Epidermal melanocyte (primary cell): ENCODE results near the gene CBLL2.
"Not testable (repeated sequence)": the region's sequence is repeated elsewhere in the genome, so short reads cannot be mapped to it uniquely, and the experiment has no call there.

Experiments used
- DNase-seq: peaks from one replicate; pipeline ENCODE4 v3.0.0; 2011; ENCODE audit warnings: low spot score; ENCODE audit not compliant: insufficient read length

CBLL2 gene

GRCh38 chrX:22272613-22273012 is at the start of gene CBLL2:
Gene CBLL2 (plus strand): TSS chrX:22272913. CDS start chrX:22272992, 79 bp downstream.
- no peak for DNase-seq

DNA sequence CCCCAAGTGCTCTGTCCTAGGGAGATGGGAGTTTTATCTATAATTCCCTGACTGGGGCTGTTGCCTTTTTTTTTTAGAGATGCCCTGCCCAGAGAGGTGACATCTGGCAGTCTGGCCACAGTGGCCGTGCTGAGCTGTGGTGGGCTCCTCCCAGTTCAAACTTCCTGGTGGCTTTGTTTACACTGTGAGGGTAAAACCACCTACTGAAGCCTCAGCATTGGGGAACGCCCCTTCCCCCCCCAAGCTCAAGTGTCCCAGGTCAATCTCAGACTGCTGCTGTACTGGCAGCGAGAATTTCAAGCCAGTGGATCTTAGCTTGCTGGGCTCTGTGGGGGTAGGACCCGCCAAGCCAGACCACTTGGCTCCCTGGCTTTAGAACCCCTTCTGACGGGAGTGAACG is 38.3 kb upstream of the CBLL2 start:
- DNase-seq, result no peak

- DNase-seq, result no peak
These were observed 35.2 kb upstream of the CBLL2 start for GRCh38 chrX:22237479-22237878.

DNA sequence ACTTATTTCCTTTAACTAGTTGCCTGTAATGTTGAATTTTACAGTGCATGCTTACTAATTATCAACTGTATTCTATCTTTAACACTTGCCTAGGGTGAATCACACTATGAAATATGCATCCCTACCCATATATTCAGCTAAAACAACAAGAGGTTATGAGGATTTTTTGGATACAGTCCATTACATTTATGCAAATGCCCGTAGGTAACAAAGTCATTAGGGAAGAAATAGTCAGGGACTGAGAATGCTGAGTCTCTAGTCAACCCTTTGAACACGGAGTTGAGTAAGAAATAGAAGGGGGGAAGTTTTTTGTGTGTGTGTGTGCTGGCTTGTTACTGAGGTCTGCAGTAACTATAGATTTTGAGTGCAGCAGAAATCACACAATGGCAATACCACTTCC is 26.1 kb upstream of the CBLL2 start:
- no peak for DNase-seq

DNA sequence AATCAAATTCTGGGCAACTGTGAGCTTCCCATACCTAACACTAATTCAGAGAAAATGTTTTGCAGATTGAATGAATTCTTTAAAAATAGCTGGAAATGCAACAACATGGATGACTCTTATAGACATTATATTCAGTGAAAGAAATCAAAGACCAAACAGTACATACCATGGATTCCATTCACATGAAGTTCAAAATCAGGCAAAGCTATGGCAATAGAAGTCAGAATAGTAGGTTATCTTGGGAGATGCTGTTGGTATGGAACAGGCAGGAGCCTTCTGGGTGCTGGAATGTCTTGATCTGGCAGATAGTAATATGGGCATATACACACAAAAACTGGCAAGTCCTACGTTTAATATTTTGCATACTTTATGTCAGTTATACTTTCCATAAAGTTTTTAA is 25.5 kb upstream of the CBLL2 start:
- DNase-seq, result no peak

- DNase-seq, result no peak
These were observed 24.3 kb upstream of the CBLL2 start for GRCh38 chrX:22248401-22248800.

DNA sequence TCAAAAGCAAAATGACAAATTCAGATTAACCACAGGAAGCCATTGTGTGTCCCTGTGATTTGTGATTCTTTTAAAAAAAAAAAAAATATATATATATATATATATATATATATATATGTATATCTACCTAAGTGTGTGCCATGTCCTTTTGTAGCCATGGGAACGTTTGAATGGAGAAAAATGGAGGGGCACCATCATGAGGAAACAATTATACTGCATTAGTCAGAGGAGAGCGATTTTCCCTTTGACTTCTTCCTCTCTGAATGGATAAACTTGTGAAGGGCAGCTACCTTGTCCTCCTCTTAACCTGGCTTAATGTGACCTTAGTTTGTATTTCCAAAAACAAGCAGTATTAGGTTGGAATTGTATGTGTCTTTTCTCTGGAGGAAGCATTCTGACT is 23.3 kb upstream of the CBLL2 start:
- no peak for DNase-seq

- no peak for DNase-seq
These were observed 4.0 kb upstream of the CBLL2 start for GRCh38 chrX:22268706-22269105.

DNA sequence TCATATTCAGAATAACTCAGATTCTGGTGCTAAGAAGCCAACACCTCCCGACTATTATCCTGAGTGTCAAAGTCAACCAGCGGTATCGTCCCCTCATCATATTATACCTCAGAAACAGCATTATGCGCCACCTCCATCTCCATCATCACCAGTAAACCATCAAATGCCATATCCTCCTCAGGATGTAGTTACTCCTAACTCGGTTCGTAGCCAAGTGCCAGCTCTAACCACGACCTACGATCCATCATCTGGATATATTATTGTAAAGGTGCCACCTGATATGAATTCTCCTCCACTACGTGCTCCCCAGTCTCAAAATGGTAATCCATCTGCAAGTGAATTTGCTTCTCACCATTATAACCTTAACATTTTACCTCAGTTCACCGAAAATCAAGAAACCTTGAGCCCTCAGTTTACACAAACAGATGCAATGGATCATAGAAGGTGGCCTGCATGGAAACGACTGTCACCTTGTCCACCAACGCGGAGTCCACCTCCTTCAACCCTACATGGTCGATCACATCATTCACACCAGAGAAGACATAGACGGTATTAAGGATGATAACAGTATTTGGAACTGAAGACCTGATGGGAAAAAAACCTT is 1.1 kb downstream of the CBLL2 start:
- DNase-seq, result no peak

DNA sequence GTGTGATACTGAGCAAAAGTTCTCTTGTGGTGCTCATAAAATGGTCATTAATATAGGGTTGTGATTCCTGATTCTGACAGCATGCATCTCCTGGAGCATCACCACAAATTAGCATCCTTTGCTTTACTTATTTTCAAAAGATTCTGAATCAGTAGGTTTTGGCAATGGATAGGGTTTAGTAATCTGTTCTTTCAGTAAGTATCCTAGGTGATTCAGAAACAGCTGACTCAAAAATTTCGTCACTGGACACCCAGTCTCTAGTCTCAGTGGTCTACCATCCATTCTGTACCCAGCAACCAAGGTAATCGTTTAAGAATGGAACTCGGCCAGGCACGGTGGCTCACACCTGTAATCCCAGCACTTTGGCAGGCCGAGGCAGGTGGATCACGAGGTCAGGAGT is 4.1 kb downstream of the CBLL2 start:
- DNase-seq, result no peak

DNA sequence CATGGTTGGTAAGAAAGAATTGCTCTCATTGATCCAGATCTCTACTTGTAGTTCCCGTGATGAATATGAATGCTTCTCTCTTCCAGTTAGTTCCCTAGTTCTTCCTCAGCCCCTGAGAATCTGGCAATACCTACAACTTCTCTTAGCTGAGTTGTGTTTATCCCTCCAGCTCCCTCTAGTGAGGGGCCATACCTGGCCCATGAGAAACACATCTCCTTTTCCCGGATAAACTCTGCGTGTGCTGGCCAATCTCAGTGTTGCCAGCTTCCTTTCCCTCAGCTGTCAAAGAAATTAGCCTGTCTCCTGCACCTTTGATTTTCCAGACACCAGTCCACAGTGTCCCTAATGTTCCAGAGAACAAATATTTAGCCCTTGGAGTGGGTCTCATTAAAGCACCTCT is 5.7 kb downstream of the CBLL2 start:
- no peak for DNase-seq

GRCh38 chrX:22289209-22289608 is 16.5 kb downstream of the CBLL2 start:
- DNase-seq, result not testable (repeated sequence)

GRCh38 chrX:22296871-22297270 is 24.2 kb downstream of the CBLL2 start:
- no peak for DNase-seq

GRCh38 chrX:22300130-22300529 is 27.4 kb downstream of the CBLL2 start:
- peak; percentile 27 for DNase-seq

- no peak for DNase-seq
These were observed 38.1 kb downstream of the CBLL2 start for GRCh38 chrX:22310779-22311178.

GRCh38 chrX:22313766-22314165 is 41.1 kb downstream of the CBLL2 start:
- no peak for DNase-seq

- no peak for DNase-seq
These were observed 41.5 kb downstream of the CBLL2 start for GRCh38 chrX:22314211-22314610.

DNA sequence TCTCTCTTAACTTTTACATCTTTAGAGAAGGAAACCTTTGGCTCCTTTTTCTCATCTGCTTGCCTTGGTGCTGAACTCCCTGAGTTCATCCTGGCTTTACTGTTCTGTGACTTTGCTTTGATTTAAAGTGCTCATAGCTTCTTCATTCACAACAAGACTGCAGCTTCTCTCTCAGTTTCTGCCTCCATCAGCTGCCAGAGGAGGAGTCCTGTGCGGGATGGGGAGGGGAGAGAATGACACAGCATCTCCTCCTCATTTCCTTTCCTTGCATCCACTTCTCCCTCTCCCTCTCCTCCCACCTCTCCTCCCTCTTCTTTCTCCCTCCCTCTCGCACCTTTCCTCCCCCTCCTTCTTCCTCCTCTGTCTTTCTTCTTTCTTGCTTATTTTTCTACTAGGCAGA is 42.0 kb downstream of the CBLL2 start:
- no peak for DNase-seq

GRCh38 chrX:22315151-22315550 is 42.4 kb downstream of the CBLL2 start:
- no peak for DNase-seq

DNA sequence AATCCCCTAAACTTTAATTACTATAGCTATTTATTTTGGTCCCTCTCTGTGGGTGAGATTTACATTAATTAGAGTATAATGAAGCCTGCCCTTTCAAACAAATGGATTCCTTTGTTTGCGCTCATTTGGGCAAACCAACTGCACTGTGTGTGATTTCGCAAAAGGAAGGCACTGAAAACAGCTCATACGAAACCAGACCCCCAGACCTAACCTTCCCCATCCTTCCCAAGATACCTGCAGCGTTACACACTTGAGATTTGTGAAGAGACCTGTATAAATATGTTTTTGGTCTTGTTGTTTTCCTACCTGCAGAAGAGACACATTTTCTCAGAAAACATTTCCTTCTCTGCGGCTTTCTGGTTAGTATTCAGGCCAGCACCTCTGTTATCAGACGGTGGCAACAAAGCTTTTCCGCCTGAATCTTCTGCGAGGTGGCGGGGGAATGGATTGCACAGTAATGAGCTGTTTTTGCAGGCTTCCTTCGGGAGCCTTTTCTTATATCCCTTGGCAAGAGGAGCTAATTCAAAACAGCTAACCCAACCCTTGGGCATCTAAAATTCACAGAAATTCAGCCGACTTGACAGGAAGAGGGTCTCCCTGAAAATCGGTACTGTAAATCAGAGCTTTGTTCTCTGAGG is 47.6 kb downstream of the CBLL2 start:
- no peak for DNase-seq

GRCh38 chrX:22323541-22323940 is 50.8 kb downstream of the CBLL2 start:
- no peak for DNase-seq
